ENCODE results near the gene ABCA4. TPM values are rescaled to one million over a fixed set of nuclear protein-coding genes. Genes with fewer than 3 reads are reported as not detected.

Gene ABCA4
- total and polyA plus RNA-seq, 2 of the 8 experiments (the other 6 are each of a cell fraction or from before 2014, with no cell fraction given): 0.06 TPM; not detected in 1

DNA sequence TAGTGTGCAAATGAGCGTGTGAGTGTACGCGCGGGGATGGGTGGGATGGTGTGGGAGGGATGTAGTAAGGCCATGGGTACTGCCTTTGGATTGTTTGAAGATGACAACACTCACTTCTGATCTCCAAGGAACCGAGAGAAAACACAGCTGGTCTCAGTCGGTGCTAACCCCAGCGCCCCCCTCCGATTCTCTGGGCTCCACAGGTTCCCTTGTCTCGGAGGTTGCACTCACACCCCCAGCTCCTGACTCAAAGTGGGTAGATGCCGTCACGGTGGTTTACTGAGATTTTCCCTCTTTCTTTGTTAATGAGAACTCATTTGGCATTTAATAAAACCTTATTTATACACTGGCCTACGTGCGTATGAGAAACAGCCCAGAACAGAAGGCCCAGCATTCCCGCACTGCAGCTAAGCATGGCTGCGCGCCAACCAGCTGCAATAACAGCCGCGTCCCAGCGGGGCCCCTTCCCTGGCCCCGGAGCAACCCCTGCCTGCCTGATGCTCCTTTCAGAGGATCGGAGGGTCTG, 25.8 kb downstream of the ABCA4 start:
- Histone ChIP-seq H4K5ac (ENCODE audit: insufficient read length, low read depth, low read length) (no peak overlapping the region), H3K14ac (ENCODE audit: insufficient read length) (no peak overlapping the region), H2BK20ac (ENCODE audit: low read length) (0 out of 2 replicates have a peak overlapping the region, but pooled peaks have one; percentile 83), H3K4me2 (ENCODE audit: insufficient read depth in 1 of 2, low read depth in 2 of 2, low read length in 2 of 2) (no peak overlapping the region), H4K91ac (replicated peaks; ENCODE audit: insufficient read length, low read length) (peak overlapping the region; percentile 89), H3K4me3 (ENCODE audit: extremely low read depth in 1 of 4, insufficient read depth in 2 of 4, low read depth in 3 of 4, low read length in 4 of 4) (no peak overlapping the region), H3K27ac (ENCODE audit: low read depth, low read length) (no peak overlapping the region), H2AK5ac (ENCODE audit: low read depth, low read length) (no peak overlapping the region), H3K79me2 (ENCODE audit: control insufficient read depth in 1 of 2, insufficient read depth in 2 of 2, low read length in 2 of 2) (no peaks in the 10 kb centered on the region), H3K27me3 (replicated peaks in 1 of 4; ENCODE audit: control insufficient read depth in 3 of 4, extremely low read depth in 1 of 4, insufficient read depth in 3 of 4, low read length in 3 of 4) (no peaks in the 10 kb centered on the region; a peak in 1 of 7 replicates), H3K4me1 (replicated peaks in 1 of 4; ENCODE audit: control insufficient read depth in 3 of 4, insufficient read depth in 4 of 4, low read length in 3 of 4) (peaks cover 0 to 8% (median 6%) of the 10 kb centered on the region in 4 experiments; a peak in 4 of 7 replicates), H2BK5ac (ENCODE audit: low read depth, low read length) (0 out of 2 replicates have a peak overlapping the region, but pooled peaks have one; percentile 10), H3K18ac (ENCODE audit: extremely low read depth, low read length) (no peak overlapping the region), H3K56ac (replicated peaks; ENCODE audit: insufficient read length, low read depth, low read length) (no peak overlapping the region), H3K79me1 (ENCODE audit: low read depth, low read length) (no peaks in the 10 kb centered on the region), H2AFZ (ENCODE audit: low read length) (no peak overlapping the region), H4K20me1 (replicated peaks in 1 of 2; ENCODE audit: control insufficient read depth in 1 of 2, insufficient read depth in 2 of 2, low read length in 2 of 2) (no peaks in the 10 kb centered on the region), H3K9me3 (ENCODE audit: insufficient read depth in 2 of 2, low read depth in 1 of 2, low read length in 1 of 2) (no peaks in the 10 kb centered on the region), H3K23me2 (ENCODE audit: low read depth, low read length) (no peaks in the 10 kb centered on the region), H3K9ac (replicated peaks in 1 of 4; ENCODE audit: extremely low read depth in 1 of 4, low read depth in 3 of 4, low read length in 3 of 4) (no peak overlapping the region), H2BK12ac (ENCODE audit: low read depth, low read length) (peak overlapping the region; percentile 64), H2BK15ac (ENCODE audit: low read length) (no peak overlapping the region; the same call in 1 of the 2 replicates), H4K8ac (ENCODE audit: extremely low read depth, insufficient read depth, low read length) (no peak overlapping the region), H2BK120ac (replicated peaks; ENCODE audit: low read depth, low read length) (no peak overlapping the region), H3K23ac (ENCODE audit: insufficient read length) (no peak overlapping the region), H3K36me3 (ENCODE audit: control insufficient read depth in 2 of 4, insufficient read depth in 4 of 4, low read length in 3 of 4) (no peaks in the 10 kb centered on the region), H3K4ac (replicated peaks; ENCODE audit: insufficient read length, low read depth, low read length) (no peak overlapping the region)
- CTCF ChIA-PET (ENCODE audit: partially characterized antibody): interaction anchor here (0.9 to 1.9 kb wide), 6 partner anchors 17 to 241 kb away, joined by 3 to 6 read pairs (median 4); no protein-coding TSS in a partner anchor
- DNase-seq (ENCODE audit: low read depth in 1 of 2, low spot score in 2 of 2) (no peak), FAIRE-seq (no peak)
- 91 to 100% methylated on average over 4 to 21 of the region's 21 CpGs for WGBS, 2 experiments (ENCODE audit: extremely low coverage in 1 of 2, insufficient coverage in 1 of 2, insufficient read length in 1 of 2, insufficient replicate concordance in 2 of 2, low coverage in 1 of 2, low lambda C conversion rate in 2 of 2, missing lambda C conversion rate in 1 of 2)
- POLR2A ChIA-PET (ENCODE audit: partially characterized antibody): interaction anchor here (0.9 to 1.1 kb wide), 2 partner anchors 8 to 18 kb away, joined by 3 to 6 read pairs; no protein-coding TSS in a partner anchor
- TF ChIP-seq RAD21 (IDR thresholded peaks at IDR 0.05 in 1 of 2, conservative IDR thresholded peaks at IDR 0.05 in 1 of 2; ENCODE audit: low read depth in 2 of 2, low read length in 2 of 2) (no peak), JUN (IDR thresholded peaks at IDR 0.05; ENCODE audit: low read depth, low read length) (no peak), HDAC6 (IDR thresholded peaks at IDR 0.05; ENCODE audit: low read depth, low read length) (no peak), SUZ12 (IDR thresholded peaks at IDR 0.05; ENCODE audit: low read length) (no peak), ZNF274 (IDR thresholded peaks at IDR 0.05; ENCODE audit: borderline replicate concordance, extremely low read depth, low read length) (no peak), CTBP2 (IDR thresholded peaks at IDR 0.05; ENCODE audit: borderline replicate concordance, insufficient read depth, insufficient read length, low read length) (no peak), ATF2 (IDR thresholded peaks at IDR 0.05; ENCODE audit: low read length) (no peak), SAP30 (IDR thresholded peaks at IDR 0.05; ENCODE audit: insufficient read depth, insufficient replicate concordance, low read length) (no peak), CEBPB (IDR thresholded peaks at IDR 0.05; ENCODE audit: low read depth, low read length) (no peak), SIN3A (conservative IDR thresholded peaks at IDR 0.05 in 1 of 2, IDR thresholded peaks at IDR 0.05 in 1 of 2; ENCODE audit: low read depth in 1 of 2, low read length in 2 of 2) (no peak)
